ENCODE results near the gene USP3.
"Not testable (repeated sequence)": the region's sequence is repeated elsewhere in the genome, so short reads cannot be mapped to it uniquely, and the experiment has no call there.

USP3 gene

DNA sequence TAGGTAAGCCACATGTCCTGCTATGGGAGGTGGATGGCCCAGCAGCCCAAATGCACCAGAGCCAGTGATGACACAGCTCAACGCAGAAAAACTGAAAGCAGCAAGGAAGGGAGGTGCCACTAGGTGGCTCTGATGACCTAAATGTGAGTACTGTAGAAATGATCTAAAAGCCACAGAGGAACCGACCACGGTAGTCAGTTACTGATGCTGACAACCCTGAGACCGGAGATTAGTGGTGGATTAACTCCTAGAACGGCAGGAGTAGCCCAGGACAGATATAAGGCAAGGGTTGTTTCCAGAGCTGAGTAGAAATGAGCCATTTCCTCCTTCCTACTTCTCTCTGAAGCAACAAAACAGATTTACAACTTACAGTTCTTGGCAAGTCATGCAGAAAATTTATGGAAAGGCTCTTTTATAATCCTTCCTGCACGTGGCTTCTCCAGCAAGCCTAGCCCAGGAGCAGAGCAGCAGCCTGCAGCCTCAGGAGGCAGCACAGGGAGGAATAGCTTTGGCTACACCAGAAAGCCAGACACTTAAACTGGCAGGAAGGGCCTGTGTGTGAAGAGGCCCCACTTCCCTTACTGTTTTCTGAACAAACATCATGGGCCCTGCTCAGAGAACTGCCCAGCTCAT lies 105.9 kb downstream of the USP3 start:
- peak in 2 of 3 experiments; percentile 52 to 61 for DNase-seq (ENCODE audit: low read depth in 3 of 3)

DNA sequence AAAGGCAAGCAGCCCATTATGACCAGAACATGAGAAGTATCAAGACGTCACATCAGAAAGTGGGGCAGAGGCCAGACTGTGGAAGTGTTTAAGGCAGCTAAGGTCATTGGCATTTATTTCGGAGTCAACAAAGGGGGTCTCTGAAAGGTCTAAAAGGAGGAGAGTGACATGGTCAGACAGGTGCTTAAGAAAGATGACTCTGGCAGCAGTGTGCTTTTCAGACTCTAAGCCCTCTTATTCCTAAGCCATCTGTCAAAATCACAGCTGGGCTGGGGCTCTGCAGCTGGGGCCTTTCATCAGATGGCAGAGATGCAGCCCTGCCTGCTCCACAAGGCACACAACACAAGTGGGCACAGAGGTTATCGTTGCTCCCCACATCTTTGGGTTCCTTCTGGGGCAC lies 106.8 kb downstream of the USP3 start:
- no peak for DNase-seq (ENCODE audit: low read depth in 3 of 3)

DNA sequence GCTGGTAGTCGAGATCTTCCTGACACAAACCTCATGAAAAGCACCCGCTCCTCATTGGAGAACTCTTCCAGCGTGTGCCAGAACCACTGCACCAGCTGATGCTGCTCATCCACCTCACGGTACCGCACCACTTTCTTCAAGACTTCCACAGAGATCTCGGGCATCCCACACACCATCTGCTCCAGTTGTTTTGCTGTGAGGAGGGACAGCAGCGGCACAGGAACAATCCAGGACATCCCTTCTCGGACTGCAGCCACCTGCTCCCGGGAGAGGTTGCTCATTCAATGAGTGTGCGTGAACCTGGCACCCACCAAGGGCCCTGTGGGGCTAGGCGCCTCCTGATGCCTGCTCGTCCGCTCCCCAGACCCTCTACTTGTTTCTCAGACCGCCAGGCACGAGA lies 107.9 kb downstream of the USP3 start:
- DNase-seq (ENCODE audit: low read depth in 3 of 3), result no peak

DNA sequence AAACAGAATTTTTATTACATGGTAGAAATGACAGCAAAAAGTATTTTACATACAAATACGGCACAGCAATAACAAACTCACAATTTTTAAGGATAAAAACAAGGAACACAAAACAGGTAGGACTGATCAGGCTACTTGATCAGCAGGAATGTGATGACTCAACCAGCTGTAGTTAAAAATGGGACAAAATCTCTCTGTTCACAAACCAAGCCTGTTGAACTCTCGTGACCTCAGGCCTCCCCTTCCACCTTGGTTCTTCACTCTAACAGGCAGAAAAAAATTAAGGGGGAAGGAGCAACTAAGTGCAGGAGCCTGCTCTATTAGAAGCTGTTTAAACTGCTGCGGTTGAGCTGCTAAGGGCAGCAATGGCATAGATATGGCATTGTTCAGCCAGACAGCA lies 111.5 kb downstream of the USP3 start:
- no peak for DNase-seq (ENCODE audit: low read depth in 3 of 3)

DNA sequence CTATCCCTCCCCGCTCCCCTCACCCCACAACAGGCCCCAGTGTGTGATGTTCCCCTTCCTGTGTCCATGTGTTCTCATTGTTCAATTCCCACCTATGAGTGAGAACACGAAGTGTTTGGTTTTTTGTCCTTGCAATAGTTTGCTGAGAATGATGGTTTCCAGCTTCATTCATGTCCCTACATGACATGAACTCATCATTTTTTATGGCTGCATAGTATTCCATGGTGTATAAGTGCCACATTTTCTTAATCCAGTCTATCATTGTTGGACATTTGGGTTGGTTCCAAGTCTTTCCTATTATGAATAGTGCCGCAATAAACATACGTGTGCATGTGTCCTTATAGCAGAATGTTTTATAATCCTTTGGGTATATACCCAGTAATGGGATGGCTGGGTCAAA lies 112.8 kb downstream of the USP3 start:
- DNase-seq (ENCODE audit: low read depth in 3 of 3), result not testable (repeated sequence)

DNA sequence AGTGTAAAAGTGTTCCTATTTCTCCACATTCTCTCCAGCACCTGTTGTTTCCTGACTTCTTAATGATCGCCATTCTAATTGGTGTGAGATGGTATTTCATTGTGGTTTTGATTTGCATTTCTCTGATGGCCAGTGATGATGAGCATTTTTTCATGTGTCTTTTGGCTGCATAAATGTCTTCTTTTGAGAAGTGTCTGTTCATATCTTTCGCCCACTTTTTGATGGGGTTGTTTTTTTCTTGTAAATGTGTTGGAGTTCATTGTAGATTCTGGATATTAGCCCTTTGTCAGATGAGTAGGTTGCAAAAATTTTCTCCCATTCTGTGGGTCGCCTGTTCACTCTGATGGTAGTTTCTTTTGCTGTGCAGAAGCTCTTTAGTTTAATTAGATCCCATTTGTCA lies 113.2 kb downstream of the USP3 start:
- not testable (repeated sequence) for DNase-seq (ENCODE audit: low read depth in 3 of 3)

DNA sequence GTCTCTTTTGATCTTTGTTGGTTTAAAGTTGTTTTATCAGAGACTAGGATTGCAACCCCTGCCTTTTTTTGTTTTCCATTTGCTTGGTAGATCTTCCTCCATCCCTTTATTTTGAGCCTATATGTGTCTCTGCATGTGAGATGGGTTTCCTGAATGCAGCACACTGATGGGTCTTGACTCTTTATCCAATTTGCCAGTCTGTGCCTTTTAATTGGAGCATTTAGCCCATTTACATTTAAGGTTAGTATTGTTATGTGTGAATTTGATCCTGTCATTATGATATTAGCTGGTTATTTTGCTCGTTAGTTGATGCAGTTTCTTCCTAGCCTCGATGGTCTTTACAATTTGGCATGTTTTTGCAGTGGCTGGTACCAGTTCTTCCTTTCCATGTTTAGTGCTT lies 116.4 kb downstream of the USP3 start:
- DNase-seq (ENCODE audit: low read depth in 3 of 3), result not testable (repeated sequence)

DNA sequence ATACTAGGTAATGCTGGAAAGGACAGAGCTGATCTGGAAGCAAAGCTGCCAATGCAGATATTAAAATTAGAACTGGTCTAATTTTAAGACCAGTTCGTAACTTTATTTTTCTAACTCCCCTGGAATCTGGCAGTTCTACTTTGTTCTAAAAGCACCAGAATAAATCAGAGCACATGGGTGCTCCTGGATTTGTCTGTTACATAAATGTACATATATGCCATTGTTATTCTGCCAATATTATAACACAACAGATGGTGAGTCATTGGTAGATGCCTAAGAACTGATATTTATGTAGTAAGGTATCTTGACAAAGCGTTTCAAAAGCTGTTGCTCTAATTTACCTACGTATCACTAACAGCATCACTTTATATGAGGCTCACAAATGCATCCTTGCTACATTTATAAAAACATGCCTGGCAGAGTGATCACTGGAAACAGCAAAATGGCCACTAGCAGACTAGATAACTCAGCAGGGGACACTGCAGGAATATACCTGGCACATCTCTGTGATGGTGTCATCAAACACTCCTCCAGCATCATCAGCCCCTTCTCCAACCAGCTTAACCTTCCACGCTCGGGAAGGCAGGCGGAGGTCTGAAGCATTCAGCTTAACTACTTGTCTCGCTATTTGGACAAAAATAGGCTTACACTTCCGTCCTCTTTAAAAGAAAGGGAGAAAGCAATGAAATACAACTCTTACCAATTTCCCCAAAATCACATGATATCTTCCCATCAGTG lies 119.0 kb downstream of the USP3 start:
- DNase-seq (ENCODE audit: low read depth in 3 of 3), result no peak

DNA sequence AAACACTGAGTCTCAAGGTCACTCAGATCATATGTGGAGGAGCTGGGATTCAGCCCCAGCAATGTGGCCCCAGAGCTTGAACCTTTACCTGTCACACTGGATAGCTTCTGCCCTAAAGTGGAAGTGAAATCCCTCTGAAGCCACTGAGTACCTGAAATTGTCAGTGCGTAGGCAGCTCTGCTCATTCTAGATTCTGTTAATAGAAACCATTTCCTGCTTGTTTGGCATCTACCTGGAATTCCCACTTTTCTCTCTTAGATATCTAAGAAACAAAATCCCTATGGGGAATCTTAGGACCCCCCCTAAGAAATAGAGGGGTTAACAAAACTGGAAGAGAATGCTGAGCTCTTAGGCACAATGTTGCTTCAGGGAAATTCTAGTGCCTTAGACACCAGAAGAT lies 122.6 kb downstream of the USP3 start:
- DNase-seq (ENCODE audit: low read depth in 3 of 3), result no peak

DNA sequence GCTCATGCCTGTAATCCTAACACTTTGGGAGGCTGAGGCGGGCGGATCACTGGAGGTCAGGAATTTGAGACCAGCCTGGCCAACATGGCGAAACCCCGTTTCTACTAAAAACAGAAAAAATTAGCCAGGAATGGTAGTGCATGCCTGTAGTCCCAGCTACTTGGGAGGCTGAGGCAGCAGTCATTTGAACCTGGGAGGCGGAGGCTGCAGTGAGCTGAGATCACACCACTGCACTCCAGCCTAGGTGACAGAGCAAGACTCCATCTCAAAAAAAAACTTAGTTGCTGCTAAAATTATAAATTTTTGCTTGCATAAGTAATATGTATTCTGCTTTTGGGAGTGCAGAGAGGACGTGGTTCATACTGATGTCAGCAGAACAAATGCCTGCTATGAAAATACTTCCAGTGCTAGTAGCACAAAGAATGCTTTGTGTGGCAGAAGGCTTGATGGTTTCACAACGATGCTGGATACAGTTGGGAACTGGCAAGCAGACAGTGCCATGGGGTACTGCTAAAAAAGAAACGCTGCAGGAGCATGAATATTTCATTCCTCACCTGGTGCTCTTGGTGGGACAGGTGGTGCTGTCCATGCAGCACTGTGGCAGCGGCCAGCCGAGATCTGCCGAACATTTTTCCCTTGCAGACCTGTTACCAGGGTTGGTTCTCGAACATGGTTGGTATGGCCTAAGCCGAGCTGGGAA lies 123.9 kb downstream of the USP3 start:
- DNase-seq (ENCODE audit: low read depth in 3 of 3), result no peak

DNA sequence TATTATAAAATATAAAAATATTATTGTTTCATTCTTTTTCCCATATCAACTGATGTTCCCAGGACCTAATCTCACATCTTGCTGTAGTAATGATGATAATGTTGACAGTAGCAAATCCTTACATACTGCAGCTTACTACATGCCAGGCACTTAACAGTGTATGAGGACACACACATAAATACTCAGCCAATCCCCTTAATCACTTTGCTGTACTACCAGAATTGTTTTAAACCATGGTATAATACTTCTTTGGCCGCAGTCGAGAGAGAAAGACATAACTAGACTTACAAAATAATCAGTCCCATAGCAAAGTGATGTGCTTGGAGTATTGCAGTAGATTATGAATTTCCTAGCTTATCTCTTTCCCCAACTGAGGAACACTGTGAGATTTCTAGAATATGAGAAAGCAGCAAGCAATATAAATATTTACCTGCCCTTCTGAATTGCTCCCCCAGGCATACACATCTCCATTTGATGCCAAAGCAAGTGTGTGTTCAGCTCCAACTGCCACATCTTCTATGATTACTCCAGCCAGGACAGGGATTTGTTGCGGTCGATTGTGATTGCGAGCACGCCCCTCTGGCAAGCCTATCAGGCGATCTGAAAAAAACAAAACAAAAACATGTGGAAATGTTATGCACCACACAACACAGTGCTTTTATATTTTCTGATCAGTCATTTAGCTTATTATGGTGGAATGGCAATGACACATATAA lies 125.8 kb downstream of the USP3 start:
- DNase-seq (ENCODE audit: low read depth in 3 of 3), result no peak

DNA sequence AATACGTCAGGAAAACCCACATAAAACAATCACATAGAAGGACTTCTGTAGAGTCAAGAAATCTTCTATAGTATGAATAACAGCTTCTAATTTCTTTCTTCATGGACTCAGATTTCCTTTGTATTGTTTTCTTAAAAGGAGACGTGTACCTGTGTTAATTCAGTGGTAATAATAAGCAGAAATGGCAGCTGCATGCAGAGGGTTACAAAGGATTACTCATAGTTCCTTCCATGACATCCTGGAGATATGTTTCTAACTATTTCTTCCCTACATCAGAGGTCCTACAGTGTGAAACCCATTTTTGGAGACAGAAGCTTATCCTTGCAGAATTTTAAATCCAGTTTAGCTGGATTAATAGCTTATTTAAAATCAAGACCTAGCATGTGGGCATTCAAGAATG lies 128.9 kb downstream of the USP3 start:
- DNase-seq (ENCODE audit: low read depth in 3 of 3), result no peak

DNA sequence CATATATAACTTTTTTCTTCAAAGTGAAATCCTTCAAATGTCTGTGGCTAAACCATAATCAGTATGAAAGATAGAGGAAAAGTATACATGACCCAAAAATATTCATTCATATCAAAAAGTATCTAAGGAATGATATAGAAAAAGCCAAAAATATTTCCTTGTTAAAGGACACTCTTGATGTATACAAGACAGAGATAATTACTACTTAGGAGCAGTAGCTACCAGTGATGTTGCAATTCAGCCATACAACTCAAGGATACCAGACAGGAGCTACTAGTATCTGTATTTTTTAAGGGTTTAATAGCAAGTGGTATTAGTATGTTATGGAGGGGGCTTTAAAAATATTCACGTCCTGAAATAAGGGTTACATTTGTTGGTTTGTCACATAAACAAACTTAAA lies 129.8 kb downstream of the USP3 start:
- DNase-seq (ENCODE audit: low read depth in 3 of 3), result no peak

DNA sequence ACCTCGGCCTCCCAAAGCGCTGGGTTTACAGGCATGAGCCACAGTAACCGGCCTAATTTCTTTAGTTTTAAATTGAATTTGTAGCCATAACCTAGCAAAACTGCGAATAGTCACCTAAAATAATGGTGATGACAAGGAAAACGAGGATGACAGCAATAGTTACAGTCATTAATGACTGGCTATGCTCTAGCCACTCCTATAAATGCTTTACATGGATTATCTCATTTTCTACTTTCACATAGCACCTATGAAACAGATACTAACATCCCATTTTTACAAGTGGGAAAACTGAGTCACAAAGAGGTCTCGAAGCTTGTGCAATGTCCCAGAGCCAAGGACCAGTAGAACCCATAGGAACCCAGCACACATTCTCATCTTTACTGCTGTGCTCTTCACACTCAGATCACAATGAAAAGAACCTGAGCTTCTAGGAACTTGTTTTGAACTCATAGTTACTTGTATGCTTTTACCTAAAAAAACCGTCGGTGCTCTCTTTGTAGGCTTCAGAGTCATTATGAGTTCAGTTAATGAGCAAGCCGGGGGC lies 132.2 kb downstream of the USP3 start:
- no peak for DNase-seq (ENCODE audit: low read depth in 3 of 3)

DNA sequence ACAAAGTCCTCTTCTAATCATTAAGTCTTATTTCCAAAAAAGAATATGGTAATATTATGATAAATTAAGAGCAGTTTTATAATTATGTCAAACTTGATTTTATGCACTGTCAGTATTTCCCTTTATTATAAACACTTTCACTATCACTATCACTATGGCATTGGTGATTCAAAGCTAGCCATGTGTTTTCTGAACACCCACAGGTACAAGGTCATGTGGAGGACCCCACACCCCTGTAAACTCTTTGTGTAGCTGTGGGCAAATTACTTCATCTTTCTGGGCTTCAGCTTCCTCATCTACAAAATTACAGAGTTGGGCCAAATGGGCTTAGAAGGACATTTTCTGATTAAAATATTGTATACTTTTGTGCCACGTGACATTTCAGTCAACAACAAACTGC lies 134.4 kb downstream of the USP3 start:
- DNase-seq (ENCODE audit: low read depth in 3 of 3), result no peak

DNA sequence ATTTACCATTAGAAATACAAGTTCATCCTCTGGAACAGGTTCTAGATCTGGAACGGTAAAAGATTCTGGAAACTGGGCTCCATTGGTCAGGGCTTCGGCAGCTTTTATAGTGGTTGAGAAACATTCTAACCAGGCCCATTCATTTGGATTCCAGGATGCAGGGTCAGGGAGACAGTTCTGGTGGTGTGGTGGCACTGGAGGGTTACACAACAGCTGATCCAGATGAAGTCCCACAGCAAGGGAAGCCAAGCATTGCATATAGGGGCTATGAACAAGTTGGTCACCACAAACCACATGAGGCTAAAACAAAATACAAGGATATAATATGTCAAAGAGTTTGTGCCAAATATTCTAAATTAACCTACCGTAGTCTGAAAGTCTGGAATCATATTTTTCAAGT lies 135.8 kb downstream of the USP3 start:
- DNase-seq (ENCODE audit: low read depth in 3 of 3), result no peak
